Activated CD4-positive, alpha-beta T cell treated with anti-CD3 and anti-CD28 coated beads, Interleukin-2, Interleukin-4, amounts not matched to agents 100 ng/mL and 50 ng/mL, durations not matched to agents 16 hours and 8 hours (primary cell): ENCODE measurements around the gene CLPX.
A peak's percentile ranks its signal among the peaks of the same experiment; 100 is the strongest.
"Not testable (repeated sequence)": the region's sequence is repeated elsewhere in the genome, so short reads cannot be mapped to it uniquely, and the experiment has no call there.

Experiments
- DNase-seq: peaks from one replicate; pipeline ENCODE4 v3.0.0-alpha.2; 2020; ENCODE audit warnings: low spot score

Gene CLPX

GRCh38 chr15:65171428-65171827 lies 13.7 kb downstream of the CLPX start:
- DNase-seq: no peak

GRCh38 chr15:65165875-65166274 lies 19.3 kb downstream of the CLPX start:
- no peak for DNase-seq

- DNase-seq: no peak
These were observed 21.0 kb downstream of the CLPX start for GRCh38 chr15:65164139-65164538.

- DNase-seq: no peak
These were observed 22.1 kb downstream of the CLPX start for GRCh38 chr15:65163041-65163440.

- DNase-seq: no peak
These were observed 28.4 kb downstream of the CLPX start for GRCh38 chr15:65156692-65157091.

- DNase-seq: no peak
These were observed 30.4 kb downstream of the CLPX start for GRCh38 chr15:65154720-65155119.

- DNase-seq: no peak
These were observed 37.2 kb downstream of the CLPX start for GRCh38 chr15:65147902-65148301.

- no peak for DNase-seq
These were observed 38.7 kb downstream of the CLPX start for GRCh38 chr15:65146438-65146837.

- DNase-seq: not testable (repeated sequence)
These were observed 46.5 kb downstream of the CLPX start for GRCh38 chr15:65138631-65139030.

- DNase-seq: not testable (repeated sequence)
These were observed 47.2 kb downstream of the CLPX start for GRCh38 chr15:65137893-65138292.

GRCh38 chr15:65137089-65137488 lies 48.1 kb downstream of the CLPX start:
- not testable (repeated sequence) for DNase-seq

- no peak for DNase-seq
These were observed 50.6 kb downstream of the CLPX start for GRCh38 chr15:65134538-65134937.

- peak; percentile 91 for DNase-seq
These were observed 51.5 kb downstream of the CLPX start, which contains the start of gene PDCD7 for GRCh38 chr15:65133548-65134200. TSS of gene PDCD7 (minus strand) at chr15:65133808. CDS start at chr15:65133781, 27 bp downstream.

GRCh38 chr15:65132878-65133547 lies 52.1 kb downstream of the CLPX start:
- DNase-seq: peak; percentile 17

- DNase-seq: peak; percentile 7
These were observed 54.2 kb downstream of the CLPX start for GRCh38 chr15:65130941-65131340.

GRCh38 chr15:65115542-65115941 lies 69.6 kb downstream of the CLPX start:
- no peak for DNase-seq

- DNase-seq: no peak
These were observed 70.1 kb downstream of the CLPX start, which contains the start of gene UBAP1L for GRCh38 chr15:65115086-65115485. TSS of gene UBAP1L (minus strand) at chr15:65115200. CDS start at chr15:65106215, 8,985 bp downstream.

GRCh38 chr15:65110676-65111292 lies 74.4 kb downstream of the CLPX start:
- no peak for DNase-seq

- DNase-seq: no peak
These were observed 79.0 kb downstream of the CLPX start for GRCh38 chr15:65106011-65106590.

GRCh38 chr15:65105038-65105437 lies 80.1 kb downstream of the CLPX start:
- no peak for DNase-seq

- no peak for DNase-seq
These were observed 82.2 kb downstream of the CLPX start for GRCh38 chr15:65102912-65103311.

GRCh38 chr15:65101891-65102708 lies 83.0 kb downstream of the CLPX start:
- no peak for DNase-seq
